HG03060 (cell line): ENCODE data around the gene ZRANB2.
A peak's percentile ranks its signal among the peaks of the same experiment; 100 is the strongest.

Experiments used
- ATAC-seq: cut with Tn5 transposase; IDR thresholded peaks from one replicate; pipeline ENCODE4 v1.9.1; 2021; ENCODE audit warnings: low read depth, moderate number of reproducible peaks; ENCODE audit not compliant: unreplicated experiment

Gene ZRANB2

GRCh38 chr1:71071720-71072119 lies 9.1 kb downstream of the ZRANB2 start:
- no peak for ATAC-seq

GRCh38 chr1:71068325-71069240 lies 12.3 kb downstream of the ZRANB2 start:
- ATAC-seq = peak; percentile 86

- ATAC-seq = no peak
Measured at GRCh38 chr1:71054791-71055190, 26.0 kb downstream of the ZRANB2 start.

GRCh38 chr1:71054281-71054731 lies 26.5 kb downstream of the ZRANB2 start:
- ATAC-seq = no peak

GRCh38 chr1:71053758-71054157 lies 27.1 kb downstream of the ZRANB2 start:
- ATAC-seq = no peak

- no peak for ATAC-seq
Measured at GRCh38 chr1:71053146-71053545, 27.7 kb downstream of the ZRANB2 start.

- ATAC-seq = peak; percentile 66
Measured at GRCh38 chr1:71049951-71050598, 30.8 kb downstream of the ZRANB2 start.

- no peak for ATAC-seq
Measured at GRCh38 chr1:71047635-71048607, 32.9 kb downstream of the ZRANB2 start, which contains the start of gene PTGER3. TSS of gene PTGER3 (minus strand) at chr1:71047816. CDS start at chr1:71047577, 239 bp downstream.

- ATAC-seq = no peak
Measured at GRCh38 chr1:71046891-71047634, 33.8 kb downstream of the ZRANB2 start.

GRCh38 chr1:71045463-71046028 lies 35.3 kb downstream of the ZRANB2 start:
- ATAC-seq = no peak

GRCh38 chr1:71044833-71045232 lies 36.0 kb downstream of the ZRANB2 start:
- ATAC-seq = no peak

- no peak for ATAC-seq
Measured at GRCh38 chr1:71043065-71043464, 37.8 kb downstream of the ZRANB2 start.

- ATAC-seq = no peak
Measured at GRCh38 chr1:71041806-71042205, 39.0 kb downstream of the ZRANB2 start.

- no peak for ATAC-seq
Measured at GRCh38 chr1:71039661-71040262, 41.1 kb downstream of the ZRANB2 start.

- ATAC-seq = no peak
Measured at GRCh38 chr1:71038942-71039341, 41.9 kb downstream of the ZRANB2 start.

GRCh38 chr1:71037829-71038620 lies 42.8 kb downstream of the ZRANB2 start:
- ATAC-seq = no peak

GRCh38 chr1:71037066-71037465 lies 43.8 kb downstream of the ZRANB2 start:
- ATAC-seq = no peak

GRCh38 chr1:71033136-71033535 lies 47.7 kb downstream of the ZRANB2 start:
- ATAC-seq = no peak
